ENCODE data around the gene ADCK1.
"Not testable (repeated sequence)": the region's sequence is repeated elsewhere in the genome, so short reads cannot be mapped to it uniquely, and the experiment has no call there.

GRCh38 chr14:77959686-77960085 is 159.8 kb downstream of the ADCK1 start:
- TF ChIP-seq EZH2phosphoT487 (IDR thresholded peaks at IDR 0.05; ENCODE audit: borderline replicate concordance, low read length); EZH2 (IDR thresholded peaks at IDR 0.05; ENCODE audit: low read length, unreplicated experiment): not testable (repeated sequence)
